ENCODE results near the gene NBAS.

GRCh38 chr2:15365411-15365810, 195.7 kb downstream of the NBAS start:
- TF ChIP-seq EP300 (IDR thresholded peaks at IDR 0.05) (no peak), CTCF (IDR thresholded peaks at IDR 0.05) (no peak)

All from ovary (tissue), 3 donors.